Measurements from ENCODE around the gene HHATL.

The HHATL gene

DNA sequence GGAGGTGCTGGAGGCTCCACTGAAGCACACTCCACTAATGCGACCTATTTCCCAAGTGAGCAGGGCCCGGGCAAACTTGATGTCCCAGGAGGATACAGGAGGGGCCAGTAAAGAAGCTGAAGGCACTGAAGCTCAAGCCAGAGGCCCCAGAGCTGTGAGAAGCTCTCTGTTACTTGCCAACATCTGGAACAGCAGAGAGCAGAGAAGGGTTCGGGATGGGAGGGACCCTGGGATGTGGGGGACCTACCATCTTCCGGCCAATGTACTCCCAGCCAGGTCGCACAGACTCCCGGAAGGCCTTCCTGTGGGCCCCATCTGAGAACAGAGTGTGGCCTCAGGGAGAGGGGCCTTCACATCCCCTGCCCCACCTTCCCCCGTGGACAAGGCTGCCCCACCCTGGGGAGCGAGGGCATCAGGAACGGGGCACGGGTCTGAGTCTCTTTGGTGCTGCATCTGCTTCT, 3.1 kb downstream of the HHATL start:
- no peak overlapping the region for H3K4me3 Mint-ChIP-seq
- ATAC-seq (peak; percentile 21), DNase-seq (no peak)
- H3K4me1 Mint-ChIP-seq, result peaks cover 11% of the 10 kb centered on the region
- no peaks in the 10 kb centered on the region for H3K9me3 Mint-ChIP-seq
- H3K27ac Mint-ChIP-seq, result no peak overlapping the region
- H3K27me3 Mint-ChIP-seq, result peaks cover 18% of the 10 kb centered on the region

GRCh38 chr3:42698911-42699230, 3.7 kb downstream of the HHATL start:
- no peaks in the 10 kb centered on the region for H3K9me3 Mint-ChIP-seq
- peak in 1 of 2 donors; percentile 27 for DNase-seq
- no peak overlapping the region for H3K4me3 Mint-ChIP-seq
- peak; percentile 65 for ATAC-seq
- H3K27me3 Mint-ChIP-seq, result peaks cover 18% of the 10 kb centered on the region
- peaks cover 11% of the 10 kb centered on the region for H3K4me1 Mint-ChIP-seq
- no peak overlapping the region for H3K27ac Mint-ChIP-seq

DNA sequence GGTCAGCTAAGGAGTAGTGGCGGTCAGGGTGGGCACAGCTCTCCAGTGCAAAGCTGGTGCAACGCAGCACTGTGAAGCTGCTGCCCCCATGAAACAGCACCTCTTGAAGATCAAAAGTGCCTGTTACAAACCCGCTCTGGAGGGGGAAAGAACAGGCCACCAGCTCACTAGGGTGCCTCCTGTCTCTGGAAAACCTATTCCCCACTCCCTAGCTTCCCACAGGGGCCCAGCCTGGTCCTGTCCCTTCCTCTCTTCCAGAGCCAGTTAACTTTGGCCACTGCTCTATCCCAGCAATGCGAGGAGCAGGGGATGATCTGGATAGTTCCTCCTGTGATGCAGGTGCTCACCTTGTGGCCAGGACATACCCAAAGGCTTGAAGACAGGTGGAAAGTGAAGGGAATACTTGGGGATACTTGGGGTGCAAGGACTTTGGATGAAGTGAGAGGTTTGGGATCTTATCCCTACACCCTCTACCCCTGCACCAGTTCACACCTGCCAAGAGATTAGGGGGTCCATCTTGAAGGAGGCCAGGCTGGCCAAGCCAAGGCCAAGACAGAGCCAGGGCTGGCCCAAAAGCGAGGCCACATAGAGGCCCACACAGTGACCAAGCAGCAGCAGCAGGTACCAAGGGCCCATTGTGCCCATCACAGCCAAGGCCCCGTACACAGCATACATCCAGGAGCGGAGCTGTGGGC, 4.2 kb downstream of the HHATL start:
- Mint-ChIP-seq H3K4me3 (no peak overlapping the region), H3K9me3 (no peaks in the 10 kb centered on the region), H3K4me1 (peaks cover 11% of the 10 kb centered on the region), H3K27me3 (peaks cover 15% of the 10 kb centered on the region), H3K27ac (no peak overlapping the region)
- ATAC-seq, result no peak
- no peak for DNase-seq

DNA sequence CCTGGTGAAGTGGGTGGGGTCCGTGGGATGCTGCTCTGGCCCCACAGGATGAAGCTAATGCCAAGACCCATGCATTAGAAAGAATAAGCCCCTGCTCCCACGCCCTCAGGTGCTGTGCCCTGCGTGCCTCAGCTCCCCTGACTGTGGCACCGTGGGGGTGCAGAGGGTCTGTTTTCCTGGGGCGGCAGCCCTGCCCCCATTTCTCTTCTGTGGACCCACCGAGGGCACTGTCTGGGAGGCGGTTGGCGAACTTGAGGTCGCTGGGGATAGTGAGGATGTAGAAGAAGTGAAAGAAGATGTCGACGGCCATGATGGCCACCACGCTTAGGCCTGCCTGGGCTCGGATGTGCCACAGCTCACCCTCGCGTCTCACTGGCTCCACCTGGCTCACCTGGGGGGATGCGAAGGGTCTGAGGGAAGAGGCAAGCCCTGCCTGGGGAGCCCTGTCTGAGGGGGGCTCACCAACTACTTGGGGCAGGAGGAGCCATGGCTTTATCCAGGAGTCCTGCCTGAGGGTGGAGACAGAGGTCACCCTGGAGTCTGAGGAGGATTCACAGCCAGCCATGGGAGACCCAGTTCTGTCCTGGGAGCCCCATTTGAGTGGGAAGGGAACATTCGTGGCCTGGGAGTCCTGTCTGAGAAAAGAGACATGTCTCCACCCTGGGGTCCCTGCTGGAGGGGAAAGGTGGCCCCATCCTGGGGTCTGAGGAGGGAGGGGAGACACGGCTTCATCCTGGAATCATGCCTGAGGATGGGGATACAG, 5.1 kb downstream of the HHATL start:
- ATAC-seq (no peak), DNase-seq (no peak)
- H3K4me1 Mint-ChIP-seq, result peaks cover 11% of the 10 kb centered on the region

DNA sequence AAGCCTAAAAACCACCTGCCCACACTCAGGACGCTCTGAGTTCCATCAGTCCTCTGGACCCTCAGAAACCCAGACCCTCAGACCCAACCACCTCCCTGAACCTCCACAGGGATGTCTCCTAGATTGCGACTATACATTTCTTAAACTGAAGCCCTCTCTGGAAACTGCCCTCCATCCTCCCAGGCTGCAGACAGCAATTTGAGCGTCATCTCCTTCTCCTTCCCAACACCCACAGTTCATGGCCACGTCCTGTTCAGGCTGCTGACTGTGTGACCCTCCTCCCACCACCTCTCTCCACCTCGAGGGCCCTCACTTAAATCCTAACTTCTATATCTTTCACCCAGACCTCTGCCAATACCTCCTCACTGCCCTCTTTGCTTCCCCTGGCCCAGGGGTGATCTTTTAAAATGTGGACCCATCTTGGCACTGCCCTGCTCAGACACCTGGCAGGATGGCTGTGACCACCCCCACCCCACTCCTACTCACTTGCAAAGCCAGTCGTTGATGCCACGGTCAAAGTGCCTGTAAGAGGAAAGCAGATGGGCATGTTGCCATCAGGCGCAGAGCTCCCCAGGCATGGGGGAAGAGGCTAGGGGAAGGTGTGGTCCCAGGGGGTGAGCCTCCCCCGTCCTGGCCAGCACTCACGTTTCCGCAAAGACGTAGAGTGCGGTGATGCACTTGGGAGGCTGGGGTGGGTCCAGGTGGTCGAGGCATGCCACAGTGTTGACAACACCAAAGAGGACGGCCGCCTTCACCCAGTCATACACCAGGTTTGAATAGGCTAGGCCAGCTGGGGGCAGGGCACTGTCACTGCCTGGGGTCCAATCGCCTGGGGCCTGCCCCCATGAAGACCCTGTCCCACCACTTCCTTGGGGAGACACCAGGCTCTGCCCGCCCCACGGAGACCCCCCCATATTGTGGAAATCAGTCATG, 6.0 kb downstream of the HHATL start:
- Mint-ChIP-seq H3K27me3 (peaks cover 9% of the 10 kb centered on the region), H3K4me1 (peaks cover 11% of the 10 kb centered on the region), H3K27ac (no peak overlapping the region), H3K9me3 (no peaks in the 10 kb centered on the region), H3K4me3 (no peak overlapping the region)
- DNase-seq (no peak), ATAC-seq (no peak)

More for the DNA sequence above, 5.1 kb downstream of the HHATL start:
- Mint-ChIP-seq H3K9me3 (no peaks in the 10 kb centered on the region), H3K27ac (no peak overlapping the region), H3K4me3 (no peak overlapping the region), H3K27me3 (peaks cover 9% of the 10 kb centered on the region)

GRCh38 chr3:42694366-42694765, 8.2 kb downstream of the HHATL start:
- H3K27ac Mint-ChIP-seq, result no peak overlapping the region
- ATAC-seq, result no peak
- H3K27me3 Mint-ChIP-seq, result peaks cover 14% of the 10 kb centered on the region
- no peak overlapping the region for H3K4me3 Mint-ChIP-seq
- no peaks in the 10 kb centered on the region for H3K9me3 Mint-ChIP-seq
- peaks cover 6% of the 10 kb centered on the region for H3K4me1 Mint-ChIP-seq
- DNase-seq, result no peak

- DNase-seq (no peak), ATAC-seq (no peak)
- H3K4me3 Mint-ChIP-seq, result no peak overlapping the region
- H3K9me3 Mint-ChIP-seq, result no peaks in the 10 kb centered on the region
- H3K27ac Mint-ChIP-seq, result no peak overlapping the region
- H3K4me1 Mint-ChIP-seq, result peaks cover 1% of the 10 kb centered on the region
- peaks cover 17% of the 10 kb centered on the region for H3K27me3 Mint-ChIP-seq
Measured at GRCh38 chr3:42693530-42693930, 9.1 kb downstream of the HHATL start.

- Mint-ChIP-seq H3K27me3 (peaks cover 17% of the 10 kb centered on the region), H3K4me3 (no peak overlapping the region), H3K4me1 (no peaks in the 10 kb centered on the region), H3K9me3 (no peaks in the 10 kb centered on the region), H3K27ac (no peak overlapping the region)
- no peak for ATAC-seq
- peak in 1 of 2 donors; percentile 4 for DNase-seq
Measured at GRCh38 chr3:42692667-42693529, 9.7 kb downstream of the HHATL start.

- ATAC-seq (no peak), DNase-seq (peak in 1 of 2 donors; percentile 6)
- no peaks in the 10 kb centered on the region for H3K9me3 Mint-ChIP-seq
- no peak overlapping the region for H3K27ac Mint-ChIP-seq
- H3K4me3 Mint-ChIP-seq, result no peak overlapping the region
- H3K27me3 Mint-ChIP-seq, result peaks cover 21% of the 10 kb centered on the region
- no peaks in the 10 kb centered on the region for H3K4me1 Mint-ChIP-seq
Measured at GRCh38 chr3:42691816-42692666, 10.6 kb downstream of the HHATL start.

DNA sequence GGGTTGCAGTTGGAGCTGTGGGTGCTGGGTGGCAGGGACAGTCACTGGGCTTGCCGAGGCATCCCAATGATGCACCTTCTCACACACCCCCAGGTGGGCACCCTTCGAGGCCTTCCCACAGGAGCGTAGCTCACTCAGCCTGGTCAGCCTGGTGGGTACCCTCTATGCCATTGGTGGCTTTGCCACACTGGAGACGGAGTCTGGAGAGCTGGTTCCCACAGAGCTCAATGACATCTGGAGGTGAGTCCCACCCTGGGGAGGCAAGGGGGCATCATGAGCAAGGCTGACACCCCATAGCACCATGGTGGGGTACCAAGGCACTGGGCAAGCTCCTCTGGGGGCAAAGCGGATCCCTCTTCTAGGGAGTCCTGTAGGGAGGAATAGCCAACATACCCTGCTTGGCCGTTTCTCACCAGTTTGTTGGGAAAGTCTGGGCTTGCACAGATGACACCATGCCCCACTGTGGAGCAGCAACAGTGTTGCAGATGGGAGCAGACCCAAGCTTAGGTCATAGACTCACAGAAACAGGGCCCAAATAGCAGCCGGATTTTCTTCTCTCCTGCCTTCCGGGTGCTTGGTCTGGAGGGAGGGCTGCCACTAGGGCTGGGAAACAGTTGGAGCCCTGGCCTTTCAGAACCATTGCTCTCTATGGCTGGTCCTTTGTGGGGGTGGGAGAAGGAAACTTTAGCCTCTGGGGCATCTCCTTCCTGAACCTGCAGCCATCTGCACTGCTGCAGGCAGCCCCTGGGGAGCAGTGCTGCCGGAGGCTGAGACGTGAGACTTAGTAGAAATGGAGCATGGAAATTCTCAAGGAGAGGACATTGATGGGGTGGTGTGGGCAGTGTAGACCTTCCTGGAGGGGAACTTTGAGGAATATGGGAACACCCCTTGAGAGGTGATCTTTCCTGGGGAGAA, 11.6 kb downstream of the HHATL start:
- DNase-seq, result no peak
- Mint-ChIP-seq H3K9me3 (no peaks in the 10 kb centered on the region), H3K27ac (no peak overlapping the region), H3K4me1 (peaks cover 1% of the 10 kb centered on the region), H3K4me3 (no peak overlapping the region), H3K27me3 (peaks cover 31% of the 10 kb centered on the region)
- ATAC-seq, result no peak

GRCh38 chr3:42690191-42690590, 12.4 kb downstream of the HHATL start:
- ATAC-seq (no peak), DNase-seq (no peak)
- Mint-ChIP-seq H3K4me1 (peaks cover 6% of the 10 kb centered on the region), H3K27me3 (peaks cover 39% of the 10 kb centered on the region), H3K9me3 (no peaks in the 10 kb centered on the region), H3K27ac (no peak overlapping the region), H3K4me3 (no peak overlapping the region)

DNA sequence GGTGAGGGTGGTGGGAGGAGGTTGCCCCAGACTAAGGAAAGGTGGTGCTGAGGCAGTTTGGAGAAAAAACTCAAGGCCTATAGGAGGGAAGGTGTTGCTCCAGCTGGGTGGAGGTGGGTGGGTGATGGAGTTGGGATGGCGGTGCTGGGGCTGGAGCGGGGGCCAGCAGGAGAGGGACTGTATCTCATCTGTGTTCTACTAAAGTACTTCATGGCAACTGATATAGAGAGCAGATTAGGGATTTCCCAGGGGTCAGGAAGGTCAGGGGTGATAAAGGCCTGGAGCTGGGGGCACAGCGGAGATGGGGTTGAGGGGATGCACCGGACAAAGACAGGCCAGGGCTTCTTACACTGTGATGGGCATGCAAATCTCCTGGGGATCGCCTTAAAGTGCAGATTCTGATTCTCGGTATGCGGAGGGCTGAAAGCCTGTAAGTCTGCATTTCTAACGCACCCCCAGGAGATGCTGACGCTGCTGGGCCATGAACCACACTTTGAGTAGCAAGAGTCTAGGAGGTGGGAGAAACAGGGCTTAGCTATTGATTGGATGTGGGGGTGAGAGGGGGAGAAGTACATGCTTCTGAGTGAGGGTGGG, 13.1 kb downstream of the HHATL start:
- Mint-ChIP-seq H3K4me1 (peaks cover 6% of the 10 kb centered on the region), H3K27me3 (peaks cover 46% of the 10 kb centered on the region), H3K9me3 (no peaks in the 10 kb centered on the region)

More for the DNA sequence above, 13.1 kb downstream of the HHATL start:
- ATAC-seq (no peak), DNase-seq (no peak)
- no peak overlapping the region for H3K4me3 Mint-ChIP-seq
- H3K27ac Mint-ChIP-seq, result peak overlapping the region in 1 of 2 donors; percentile 20
